Esophagus muscularis mucosa (tissue), 4 donors: Measurements from ENCODE around the gene RPA3. TPM values are rescaled to one million over a fixed set of nuclear protein-coding genes. Genes with fewer than 3 reads are reported as not detected.
A peak's percentile ranks its signal among the peaks of the same experiment; 100 is the strongest.

Experiments
- DNase-seq: peaks from one replicate; pipeline ENCODE4 v3.0.0-alpha.2; 2017; ENCODE audit errors: extremely low spot score
- H3K27ac ChIP-seq, 4 donors: fragments of 200-600 bp; sonication (generic); replicated peaks in 1 of 4; 1 replicate in 3 of 4; 2 replicates in 1 of 4; pipeline ENCODE4 v1.5.1; 2016 to 2019; ENCODE audit warnings: mild to moderate bottlenecking in 1 of 4
- H3K27me3 ChIP-seq, 4 donors: fragments of 200-600 bp; sonication (generic); one replicate each; pipeline versions ENCODE4 v1.5.1 to v1.6.0; 2016 to 2019
- H3K36me3 ChIP-seq, 4 donors: fragments of 200-600 bp; sonication (generic); one replicate each; pipeline ENCODE4 v1.5.1; 2016 to 2019
- H3K4me1 ChIP-seq, 4 donors: fragments of 200-600 bp; sonication (generic); one replicate each; pipeline ENCODE4 v1.5.1; 2016 to 2019
- H3K4me3 ChIP-seq, 4 donors: fragments of 200-600 bp; sonication (generic); 1 replicate in 2 of 4; 2 replicates in 2 of 4; pipeline ENCODE4 v1.5.1; 2016 to 2019; ENCODE audit warnings: mild to moderate bottlenecking in 4 of 4, moderate library complexity in 1 of 4
- H3K9me3 ChIP-seq, 4 donors: fragments of 200-600 bp; sonication (generic); 1 replicate in 3 of 4; 2 replicates in 1 of 4; pipeline ENCODE4 v1.5.1; 2016 to 2019
- EP300 ChIP-seq: sonication (generic); formaldehyde crosslinking; IDR thresholded peaks from one replicate; pipeline ENCODE4 v1.6.1; 2017; ENCODE audit warnings: antibody characterized with exemption
- POLR2A ChIP-seq: fragments of 450-650 bp; IDR thresholded peaks from one replicate; pipeline ENCODE4 v1.6.1; 2017; ENCODE audit warnings: antibody characterized with exemption, moderate library complexity, mild to moderate bottlenecking, low read depth
- POLR2AphosphoS5 ChIP-seq, 2 donors: sonication (generic); formaldehyde crosslinking; IDR thresholded peaks; one replicate each; pipeline ENCODE4 v1.6.1; 2017; ENCODE audit warnings: antibody characterized with exemption in 2 of 2
- WGBS: methylation state at CpG from one replicate; pipeline ENCODE4 v1.1.5; 2018; 5-methylcytosine and 5-hydroxymethylcytosine counted together
- intact Hi-C: fragments of 100-400 bp; cut with DNase I; formaldehyde crosslinking; loops from one replicate; pipeline ENCODE4 v1.15.1; 2023
- total RNA-seq, 4 donors: library from RNA; depleted of rRNA; stranded (reverse); fragments of >200 nt; gene quantifications; one replicate each; pipeline versions ENCODE4 v1.1.0 to v1.2.1, GENCODE V29; 2016
- TF ChIP-seq, protein P1 (sequence below), 3 experiments: fragments of 200-600 bp in 2 of 3; fragments of 450-650 bp in 1 of 3; sonication (generic) in 2 of 3; IDR thresholded peaks; one replicate each; pipeline ENCODE4 v1.5.1; 2017 to 2019; ENCODE audit warnings: antibody characterized with exemption in 3 of 3, mild to moderate bottlenecking in 2 of 3, moderate library complexity in 1 of 3

The RPA3 gene
- total RNA-seq, 4 donors from 2014 or later, result 11.5 to 22.0 (median 16.3) TPM

DNA sequence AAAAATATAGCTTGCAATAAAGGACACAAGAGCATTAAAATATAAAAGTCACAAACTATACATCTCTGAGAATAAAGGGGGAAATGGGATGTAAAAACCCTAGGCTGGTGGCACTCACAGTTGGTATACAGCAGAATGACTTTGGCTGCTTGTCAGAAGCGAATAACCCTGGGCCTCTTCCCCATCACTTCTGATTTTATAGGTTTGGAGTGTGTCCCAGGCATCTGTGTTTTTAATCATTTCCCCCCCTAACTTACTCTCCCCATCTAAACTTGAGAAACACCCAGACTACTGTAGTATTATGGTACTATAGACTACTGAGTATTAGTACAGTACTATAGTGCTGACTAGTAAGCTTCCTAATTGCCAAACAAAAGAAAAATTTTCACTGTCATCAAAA is 1.8 kb upstream of the RPA3 start:
- Histone ChIP-seq H3K4me3 (no peak overlapping the region), H3K9me3 (no peaks in the 10 kb centered on the region), H3K36me3 (no peaks in the 10 kb centered on the region), H3K27ac (no peak overlapping the region), H3K27me3 (no peaks in the 10 kb centered on the region), H3K4me1 (peaks cover 0 to 13% (median 4%) of the 10 kb centered on the region in 4 donors)
- DNase-seq, result no peak
- WGBS, result 100% methylated on average over 1 of the region's 1 CpG
- intact Hi-C loops, result no loop called here
- TF ChIP-seq EP300, result no peak
- TF ChIP-seq, protein P1, sequence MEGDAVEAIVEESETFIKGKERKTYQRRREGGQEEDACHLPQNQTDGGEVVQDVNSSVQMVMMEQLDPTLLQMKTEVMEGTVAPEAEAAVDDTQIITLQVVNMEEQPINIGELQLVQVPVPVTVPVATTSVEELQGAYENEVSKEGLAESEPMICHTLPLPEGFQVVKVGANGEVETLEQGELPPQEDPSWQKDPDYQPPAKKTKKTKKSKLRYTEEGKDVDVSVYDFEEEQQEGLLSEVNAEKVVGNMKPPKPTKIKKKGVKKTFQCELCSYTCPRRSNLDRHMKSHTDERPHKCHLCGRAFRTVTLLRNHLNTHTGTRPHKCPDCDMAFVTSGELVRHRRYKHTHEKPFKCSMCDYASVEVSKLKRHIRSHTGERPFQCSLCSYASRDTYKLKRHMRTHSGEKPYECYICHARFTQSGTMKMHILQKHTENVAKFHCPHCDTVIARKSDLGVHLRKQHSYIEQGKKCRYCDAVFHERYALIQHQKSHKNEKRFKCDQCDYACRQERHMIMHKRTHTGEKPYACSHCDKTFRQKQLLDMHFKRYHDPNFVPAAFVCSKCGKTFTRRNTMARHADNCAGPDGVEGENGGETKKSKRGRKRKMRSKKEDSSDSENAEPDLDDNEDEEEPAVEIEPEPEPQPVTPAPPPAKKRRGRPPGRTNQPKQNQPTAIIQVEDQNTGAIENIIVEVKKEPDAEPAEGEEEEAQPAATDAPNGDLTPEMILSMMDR (IDR thresholded peaks at IDR 0.05), result no peak
- no peak for TF ChIP-seq POLR2A
- TF ChIP-seq POLR2AphosphoS5 (IDR thresholded peaks at IDR 0.05), result no peak

DNA sequence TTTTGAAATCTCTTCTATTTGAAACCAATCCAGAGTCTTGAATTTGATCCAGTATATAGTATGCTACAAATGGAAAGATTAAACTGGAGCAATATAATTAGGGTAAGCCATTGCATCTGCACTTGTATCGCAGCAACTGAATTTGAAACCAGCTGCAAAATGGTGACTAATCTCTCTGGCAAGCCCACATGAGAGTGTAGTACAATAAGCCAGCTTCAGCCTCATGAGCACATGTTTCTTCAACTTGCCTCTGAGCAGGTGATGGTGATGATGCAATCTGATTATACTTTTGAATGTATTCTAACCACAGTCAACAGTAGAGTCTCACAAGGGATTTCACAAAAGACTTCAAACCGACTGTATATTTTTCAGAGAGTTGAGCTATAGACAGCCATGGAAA is 829 bp upstream of the RPA3 start:
- Histone ChIP-seq H3K27ac (no peak overlapping the region), H3K36me3 (no peaks in the 10 kb centered on the region), H3K9me3 (no peaks in the 10 kb centered on the region), H3K27me3 (no peaks in the 10 kb centered on the region), H3K4me3 (no peak overlapping the region), H3K4me1 (peaks cover 0 to 10% (median 4%) of the 10 kb centered on the region in 4 donors)
- intact Hi-C loops, result no loop called here
- WGBS, result 63% methylated on average over 2 of the region's 2 CpGs
- DNase-seq, result no peak
- TF ChIP-seq EP300 (no peak), POLR2A (no peak), POLR2AphosphoS5 (IDR thresholded peaks at IDR 0.05) (peak in 1 of 2 donors; percentile 11)

DNA sequence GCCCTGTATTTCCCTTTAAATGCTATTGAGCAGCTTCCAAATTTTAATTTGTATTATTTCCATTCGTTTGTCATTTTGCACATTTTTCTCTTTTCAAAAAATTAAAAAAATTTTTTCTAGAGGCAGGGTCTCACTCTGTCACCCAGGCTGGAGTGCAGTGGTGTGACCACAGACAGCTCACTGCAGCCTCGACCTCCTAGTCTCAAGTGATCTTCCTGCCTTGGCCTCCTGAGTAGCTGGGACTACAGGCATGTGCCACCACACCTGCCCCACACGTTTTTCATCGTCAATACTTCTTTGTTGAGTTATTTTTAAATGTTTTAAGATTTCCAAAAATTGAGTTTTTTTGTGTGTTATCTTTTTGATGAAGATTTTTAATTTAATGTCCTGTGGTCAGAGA is 4.7 kb downstream of the RPA3 start:
- Histone ChIP-seq H3K27ac (no peak overlapping the region), H3K36me3 (no peaks in the 10 kb centered on the region), H3K9me3 (no peaks in the 10 kb centered on the region), H3K4me1 (peaks cover 0 to under 1% (median 0%) of the 10 kb centered on the region in 4 donors), H3K4me3 (no peak overlapping the region), H3K27me3 (no peaks in the 10 kb centered on the region)
- TF ChIP-seq POLR2AphosphoS5 (IDR thresholded peaks at IDR 0.05) (no peak), EP300 (no peak), POLR2A (no peak)
- TF ChIP-seq, protein P1 (IDR thresholded peaks at IDR 0.05), result no peak
- intact Hi-C loops, result no loop called here
- DNase-seq, result no peak
- 86% methylated on average over 4 of the region's 4 CpGs for WGBS

DNA sequence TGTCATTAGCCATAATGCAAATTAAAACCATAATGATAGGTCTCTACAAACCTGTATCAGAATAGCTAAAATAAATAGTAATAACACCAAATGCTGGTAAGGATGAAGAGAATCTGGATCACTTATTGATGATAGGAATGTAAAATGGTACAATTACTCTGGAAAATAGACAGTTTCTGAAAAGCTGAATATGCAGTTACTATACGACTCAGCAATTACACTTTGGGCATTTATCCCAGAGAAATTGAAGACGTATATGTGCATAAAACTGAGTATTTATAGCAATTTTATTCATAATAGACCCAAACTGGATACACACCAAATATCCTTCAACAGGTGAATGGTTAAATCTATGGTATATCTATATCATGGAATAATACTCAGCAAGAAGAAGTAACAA is 7.9 kb downstream of the RPA3 start:
- Histone ChIP-seq H3K27ac (no peak overlapping the region), H3K27me3 (no peaks in the 10 kb centered on the region), H3K4me3 (no peak overlapping the region), H3K4me1 (peaks cover 6 to 18% (median 15%) of the 10 kb centered on the region in 4 donors), H3K36me3 (no peaks in the 10 kb centered on the region), H3K9me3 (no peaks in the 10 kb centered on the region)
- intact Hi-C loops, result no loop called here
- WGBS, result 87% methylated on average over 2 of the region's 2 CpGs
- no peak for TF ChIP-seq POLR2AphosphoS5 (IDR thresholded peaks at IDR 0.05)
- TF ChIP-seq POLR2A, result no peak
- TF ChIP-seq, protein P1 (IDR thresholded peaks at IDR 0.05), result no peak
- no peak for TF ChIP-seq EP300
- no peak for DNase-seq

DNA sequence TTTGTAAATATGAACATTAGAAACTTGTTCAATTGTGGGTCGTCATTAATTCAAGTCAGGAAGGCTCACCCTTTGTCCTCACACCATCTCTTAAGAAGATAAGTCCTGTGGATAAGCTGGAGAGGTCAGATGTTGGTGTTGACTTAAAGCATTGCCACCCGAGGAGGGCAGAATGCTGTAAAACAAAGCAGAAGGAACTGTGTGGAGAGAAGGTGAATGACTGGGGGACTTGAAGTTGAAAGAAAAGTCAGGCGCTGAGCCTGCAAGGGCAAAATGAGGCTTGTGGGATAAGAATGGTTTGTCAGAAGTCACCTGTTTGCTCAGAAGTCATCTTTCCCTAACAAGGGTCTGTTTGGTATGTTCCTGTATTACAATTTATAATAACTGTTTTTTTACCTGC is 9.1 kb downstream of the RPA3 start:
- WGBS, result 82% methylated on average over 3 of the region's 3 CpGs
- no peaks in the 10 kb centered on the region for H3K36me3 ChIP-seq
- intact Hi-C loops, result no loop called here

More for the DNA sequence above, 9.1 kb downstream of the RPA3 start:
- no peaks in the 10 kb centered on the region for H3K9me3 ChIP-seq
- DNase-seq, result no peak
- no peaks in the 10 kb centered on the region for H3K27me3 ChIP-seq
- TF ChIP-seq POLR2AphosphoS5 (IDR thresholded peaks at IDR 0.05), result no peak
- TF ChIP-seq EP300, result no peak
- TF ChIP-seq, protein P1 (IDR thresholded peaks at IDR 0.05), result no peak
- TF ChIP-seq POLR2A, result no peak
- no peak overlapping the region for H3K27ac ChIP-seq
- H3K4me3 ChIP-seq, result no peak overlapping the region
- peaks cover 12 to 27% (median 19%) of the 10 kb centered on the region in 4 donors for H3K4me1 ChIP-seq
